NB4 (cell line): Measurements from ENCODE around the gene ITM2C.

ENCODE experiments used
- CTCF ChIP-seq: IDR thresholded peaks from one replicate; pipeline ENCODE4 v1.5.1; 2012; ENCODE audit warnings: low read depth, low read length
- POLR2A ChIP-seq: IDR thresholded peaks from 2 replicates; pipeline ENCODE4 v1.6.1; 2011; ENCODE audit warnings: mild to moderate bottlenecking; ENCODE audit not compliant: insufficient read length; ENCODE audit errors: extremely low read depth

- TF ChIP-seq CTCF = no peak
- no peak for TF ChIP-seq POLR2A
These were observed 33.4 kb downstream of the ITM2C start for GRCh38 chr2:230898016-230898712.
